Measurements from ENCODE around the gene IQCN.

DNA sequence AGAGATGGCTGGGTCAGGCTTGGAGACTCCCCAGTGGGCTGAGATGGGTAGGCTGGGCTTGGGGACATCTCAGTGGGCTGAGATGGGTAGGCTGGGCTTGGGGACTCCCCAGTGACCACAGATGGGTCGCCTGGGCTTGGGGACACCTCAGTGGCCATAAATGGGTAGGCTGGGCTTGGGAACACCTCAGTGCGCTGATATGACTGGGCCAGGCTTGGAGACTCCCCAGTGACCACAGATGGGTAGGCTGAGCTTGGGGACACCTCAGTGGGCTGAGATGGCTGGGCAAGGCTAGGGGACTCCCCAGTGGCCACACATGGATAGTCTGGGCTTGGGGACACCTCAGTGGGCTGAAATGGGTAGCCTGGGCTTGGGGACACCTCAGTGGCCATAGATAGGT, 12.8 kb downstream of the IQCN start:
- TF ChIP-seq YY1 (IDR thresholded peaks at IDR 0.05; ENCODE audit: insufficient read depth, insufficient read length) (no peak), SUZ12 (IDR thresholded peaks at IDR 0.05; ENCODE audit: extremely low read depth, insufficient read depth, insufficient read length) (no peak)

Data from NT2/D1 (cell line).